Hepatocyte (in vitro differentiated cells): Measurements from ENCODE around the gene BCAR1.

ENCODE experiments used
- CTCF ChIP-seq: fragments of 200-600 bp; sonication (generic); IDR thresholded peaks from 2 replicates; pipeline ENCODE4 v1.5.1; 2016; ENCODE audit warnings: antibody characterized with exemption, mild to moderate bottlenecking; ENCODE audit not compliant: poor library complexity
- EZH2 ChIP-seq: fragments of 200-600 bp; sonication (generic); IDR thresholded peaks from 2 replicates; pipeline ENCODE4 v1.6.1; 2016; ENCODE audit warnings: antibody characterized with exemption, mild to moderate bottlenecking, borderline replicate concordance
- EZH2phosphoT487 ChIP-seq: fragments of 200-600 bp; sonication (generic); IDR thresholded peaks from one replicate; pipeline ENCODE4 v1.6.1; 2018; ENCODE audit warnings: antibody characterized with exemption, mild to moderate bottlenecking, low read depth, moderate library complexity; ENCODE audit not compliant: unreplicated experiment, severe bottlenecking

GRCh38 chr16:75282466-75283281 lies 31.2 kb upstream of the BCAR1 start:
- TF ChIP-seq CTCF (no peak), EZH2phosphoT487 (no peak), EZH2 (no peak)
